GM18505 (cell line): ENCODE data around the gene TNFSF9.
"Not testable (repeated sequence)": the region's sequence is repeated elsewhere in the genome, so short reads cannot be mapped to it uniquely, and the experiment has no call there.

Source experiments
- ATAC-seq: cut with Tn5 transposase; IDR thresholded peaks from one replicate; pipeline ENCODE4 v1.9.1; 2021; ENCODE audit not compliant: unreplicated experiment
- POLR2A ChIP-seq: IDR thresholded peaks from 4 replicates; pipeline ENCODE4 v1.6.1; 2011; ENCODE audit warnings: borderline replicate concordance; ENCODE audit not compliant: insufficient read depth, insufficient read length; ENCODE audit errors: extremely low read depth

The TNFSF9 gene

DNA sequence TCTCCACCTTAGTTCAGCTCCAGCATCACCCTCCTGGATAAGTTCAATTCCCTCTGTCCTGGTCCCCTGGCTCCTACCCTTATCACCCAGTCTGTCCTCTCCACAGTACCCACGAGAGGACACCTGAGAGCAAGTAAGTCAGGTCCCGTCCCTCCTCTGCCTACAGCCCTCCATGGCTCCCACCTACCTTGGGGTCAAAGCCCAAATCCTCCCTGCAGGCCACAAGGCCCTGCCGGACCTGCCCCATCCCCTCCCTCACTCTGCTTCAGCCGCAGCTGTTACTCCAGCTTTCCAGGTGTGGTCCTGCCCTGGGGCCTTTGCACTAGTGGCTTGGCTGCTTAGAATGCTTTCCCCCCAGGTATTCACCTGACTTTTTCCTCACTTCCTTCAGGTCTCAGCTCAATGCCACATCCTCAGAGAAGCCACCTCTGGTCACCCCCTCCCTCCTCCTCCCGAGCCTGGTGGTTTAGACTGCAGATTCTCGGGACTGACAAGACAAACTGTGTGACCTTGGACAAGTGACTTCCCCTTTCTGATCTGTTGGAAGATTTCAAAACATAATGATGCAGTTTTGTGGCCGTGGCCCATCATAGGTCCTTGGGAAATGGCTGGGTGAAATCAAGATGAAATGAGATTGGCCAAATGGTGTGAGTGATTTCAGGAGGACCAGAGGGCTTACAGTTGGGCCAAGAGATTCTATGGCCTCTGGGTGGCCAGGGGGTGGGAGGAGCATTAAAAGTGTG lies 32.4 kb upstream of the TNFSF9 start:
- no peak for ATAC-seq
- no peak for TF ChIP-seq POLR2A

DNA sequence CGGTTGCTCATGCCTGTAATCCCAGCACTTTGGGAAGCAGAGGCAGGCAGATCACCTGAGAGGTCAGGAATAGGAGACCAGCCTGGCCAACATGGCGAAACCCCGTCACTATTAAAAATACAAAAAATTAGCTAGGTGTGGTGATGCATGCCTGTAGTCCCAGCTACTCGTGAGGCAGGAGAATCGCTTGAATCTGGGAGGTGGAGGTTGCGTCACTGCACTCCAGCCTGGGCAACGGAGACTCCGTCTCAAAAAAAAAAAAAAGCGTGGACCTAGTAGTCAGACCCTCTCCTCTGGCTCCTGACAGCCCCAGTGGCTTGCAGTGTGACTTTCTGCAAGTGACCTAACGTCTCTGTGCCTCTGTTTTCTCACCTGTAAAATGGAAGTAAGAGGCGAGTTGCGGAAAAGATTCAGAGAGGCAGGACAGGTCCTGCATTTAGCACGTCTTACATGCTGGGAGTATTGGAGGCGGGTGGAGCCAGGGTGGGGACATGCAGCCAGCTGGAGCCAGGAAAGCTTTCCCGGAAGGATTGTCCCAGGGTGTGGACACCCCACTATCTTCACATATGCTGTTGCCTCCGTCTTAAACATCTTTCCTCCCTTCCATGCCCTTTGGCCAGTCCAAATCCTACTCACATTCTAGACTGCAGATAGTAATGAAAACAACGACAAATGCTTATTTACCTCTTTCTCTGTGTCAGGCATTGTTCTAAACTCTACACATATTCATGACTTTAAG lies 31.6 kb upstream of the TNFSF9 start:
- no peak for TF ChIP-seq POLR2A
- no peak for ATAC-seq

DNA sequence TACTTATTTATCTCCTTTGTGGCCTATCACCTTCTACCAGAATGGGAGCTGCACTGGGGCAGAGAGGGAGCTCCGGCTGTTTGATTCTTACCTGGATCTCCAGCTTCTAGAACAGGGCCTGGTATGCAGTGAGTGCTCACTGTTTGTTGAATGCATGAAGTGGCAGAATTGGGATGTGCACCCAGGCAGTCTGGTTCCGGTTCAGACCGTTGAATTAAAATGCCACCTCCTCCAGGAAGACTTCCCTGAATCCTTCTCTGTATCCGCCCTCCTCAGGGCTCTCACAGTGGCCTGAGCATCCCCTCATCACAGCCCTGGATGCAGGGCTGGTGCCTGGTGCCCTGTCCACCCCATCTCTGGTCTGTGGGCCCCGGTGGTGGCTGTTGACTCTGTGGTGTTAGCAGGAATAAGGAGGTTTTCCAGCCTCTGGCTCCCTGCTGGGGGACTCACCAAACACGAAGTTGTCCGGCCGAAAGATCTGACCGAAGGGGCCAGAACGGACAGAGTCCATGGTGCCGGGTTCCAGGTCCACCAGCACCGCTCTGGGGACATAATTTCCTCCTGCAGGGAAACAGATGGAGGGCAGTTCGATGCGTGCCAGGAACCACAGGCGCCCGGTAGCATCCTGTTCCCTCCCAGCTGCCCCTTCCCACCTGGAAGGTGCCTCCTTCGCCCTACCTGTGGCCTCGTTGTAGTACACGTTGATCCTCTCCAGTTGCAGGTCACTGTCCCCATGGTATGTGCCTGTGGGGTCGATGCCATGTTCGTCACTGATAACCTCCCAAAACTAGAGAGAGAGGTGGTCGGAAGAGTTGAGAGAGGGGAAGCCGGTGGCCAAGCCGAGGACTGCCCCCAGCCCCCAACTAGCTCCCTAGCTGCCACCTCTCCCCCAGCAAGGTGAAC lies 29.7 kb upstream of the TNFSF9 start:
- no peak for ATAC-seq
- no peak for TF ChIP-seq POLR2A

DNA sequence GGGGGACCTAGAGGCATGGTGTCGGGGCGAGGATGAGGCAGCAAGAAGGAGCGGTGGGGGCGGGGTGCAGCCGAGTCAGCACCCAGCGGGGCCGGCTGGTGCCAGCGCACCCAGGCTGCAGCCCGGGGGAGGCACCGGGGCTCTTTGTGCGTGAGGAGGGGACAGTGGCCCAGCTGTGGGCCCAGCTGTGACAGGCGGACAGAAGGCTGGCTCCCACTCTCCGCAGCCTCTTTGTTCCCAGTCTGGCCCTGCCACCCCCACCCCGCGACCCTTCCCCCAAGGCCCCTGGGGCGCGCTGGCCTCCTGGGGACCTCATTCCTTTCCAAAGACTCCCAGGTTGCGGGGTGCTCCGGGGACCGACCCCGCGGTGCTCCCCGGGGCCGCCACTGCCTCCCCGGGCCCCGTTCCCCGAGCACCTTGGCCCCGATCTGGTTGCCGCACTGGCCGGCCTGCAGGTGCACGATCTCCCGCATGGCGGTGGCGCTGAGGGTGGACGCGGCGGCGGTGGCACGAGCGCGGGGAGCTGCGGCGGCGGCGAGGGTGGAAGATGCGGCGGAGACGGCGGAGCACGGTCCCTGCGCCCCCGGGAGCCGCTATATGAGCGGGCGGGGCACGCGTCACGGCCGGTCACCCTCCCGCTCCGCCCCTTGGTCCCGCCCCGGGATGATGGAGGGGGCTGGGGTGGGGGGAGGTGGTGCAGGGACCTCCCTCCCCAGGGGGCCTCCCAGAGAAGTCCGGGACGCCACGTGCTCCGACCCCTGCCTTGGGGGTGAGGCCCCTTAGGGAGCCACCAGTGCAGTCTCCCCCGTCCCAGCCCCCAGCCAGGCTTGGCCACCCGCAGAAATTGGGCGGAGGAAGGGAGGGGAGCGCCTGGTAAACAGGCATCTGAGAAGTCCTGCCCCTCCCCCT lies 28.8 kb upstream of the TNFSF9 start, which contains the start of gene TUBB4A:
TSS of gene TUBB4A (minus strand) at position 570 of the 909 bp plus-strand sequence. CDS start at position 473, 97 bp downstream.
- no peak for TF ChIP-seq POLR2A
- no peak for ATAC-seq

DNA sequence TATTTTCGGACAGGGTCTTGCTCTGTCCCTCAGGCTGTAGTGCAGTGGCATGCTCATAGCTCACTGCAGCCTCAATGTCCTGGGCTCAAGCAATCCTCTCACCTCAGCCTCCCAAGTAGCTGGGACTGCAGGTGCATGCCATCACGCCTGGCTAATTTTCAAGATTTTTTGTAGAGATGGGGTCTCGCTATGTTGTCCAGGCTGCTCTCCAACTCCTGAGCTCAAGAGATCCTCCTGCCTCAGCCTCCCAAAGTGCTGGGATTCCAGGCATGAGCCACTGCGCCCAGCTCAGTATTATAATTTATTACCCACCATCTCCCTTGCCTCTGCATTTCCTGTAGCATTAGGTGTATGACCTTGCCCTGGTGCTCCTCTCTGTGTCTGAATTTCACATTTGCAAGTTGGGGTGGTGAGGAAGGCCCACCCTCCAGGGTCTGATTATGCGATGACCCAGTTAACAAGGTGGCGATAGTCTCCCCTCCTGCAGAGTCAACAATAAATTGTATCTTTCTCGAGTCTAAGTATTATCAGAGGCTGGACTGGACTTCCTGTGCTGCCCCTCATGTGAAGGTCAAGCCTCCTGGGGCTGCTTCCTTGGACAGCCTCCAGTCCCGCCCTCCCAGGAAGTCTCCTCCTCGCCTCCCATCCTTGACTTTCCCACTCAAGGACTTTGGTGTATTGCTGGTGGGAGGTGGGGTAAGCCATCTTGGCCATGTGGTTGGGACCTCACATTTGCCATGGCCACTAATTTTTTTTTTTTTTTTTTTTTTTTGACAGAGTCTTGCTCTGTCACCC lies 27.2 kb upstream of the TNFSF9 start:
- ATAC-seq = no peak
- TF ChIP-seq POLR2A = no peak

DNA sequence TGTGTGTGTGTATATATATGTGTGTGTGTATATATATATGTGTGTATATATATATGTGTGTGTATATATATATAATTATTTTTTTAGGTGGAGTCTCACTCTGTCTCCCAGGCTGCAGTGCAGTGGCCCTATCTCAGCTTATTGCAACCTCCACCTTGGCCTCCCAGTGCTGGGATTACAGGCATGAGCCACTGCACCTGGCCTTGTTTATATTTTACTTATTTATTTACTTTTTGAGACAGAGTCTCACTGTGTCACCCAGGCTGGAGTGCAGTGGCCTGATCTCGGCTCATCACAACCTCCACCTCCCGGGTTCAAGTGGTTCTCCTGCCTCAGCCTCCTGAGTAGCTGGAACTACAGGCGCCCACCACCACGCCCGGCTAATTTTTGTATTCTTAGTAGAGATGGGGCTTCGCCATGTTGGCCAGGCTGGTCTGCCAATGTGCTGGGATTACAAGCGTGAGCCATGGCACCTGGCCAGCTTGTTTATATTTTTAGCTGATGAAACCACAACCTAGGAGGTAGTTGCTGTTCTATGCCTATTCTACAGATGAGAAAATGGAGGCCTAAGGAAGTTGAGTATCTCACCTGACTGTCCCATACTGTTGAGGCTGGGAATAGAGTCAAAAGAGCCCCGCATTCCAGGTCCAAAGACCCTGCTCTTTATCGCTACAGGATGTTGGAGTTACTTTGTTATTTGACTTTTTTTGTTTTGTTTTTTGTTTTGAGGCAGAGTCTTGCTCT lies 22.6 kb upstream of the TNFSF9 start:
- ATAC-seq = not testable (repeated sequence)

DNA sequence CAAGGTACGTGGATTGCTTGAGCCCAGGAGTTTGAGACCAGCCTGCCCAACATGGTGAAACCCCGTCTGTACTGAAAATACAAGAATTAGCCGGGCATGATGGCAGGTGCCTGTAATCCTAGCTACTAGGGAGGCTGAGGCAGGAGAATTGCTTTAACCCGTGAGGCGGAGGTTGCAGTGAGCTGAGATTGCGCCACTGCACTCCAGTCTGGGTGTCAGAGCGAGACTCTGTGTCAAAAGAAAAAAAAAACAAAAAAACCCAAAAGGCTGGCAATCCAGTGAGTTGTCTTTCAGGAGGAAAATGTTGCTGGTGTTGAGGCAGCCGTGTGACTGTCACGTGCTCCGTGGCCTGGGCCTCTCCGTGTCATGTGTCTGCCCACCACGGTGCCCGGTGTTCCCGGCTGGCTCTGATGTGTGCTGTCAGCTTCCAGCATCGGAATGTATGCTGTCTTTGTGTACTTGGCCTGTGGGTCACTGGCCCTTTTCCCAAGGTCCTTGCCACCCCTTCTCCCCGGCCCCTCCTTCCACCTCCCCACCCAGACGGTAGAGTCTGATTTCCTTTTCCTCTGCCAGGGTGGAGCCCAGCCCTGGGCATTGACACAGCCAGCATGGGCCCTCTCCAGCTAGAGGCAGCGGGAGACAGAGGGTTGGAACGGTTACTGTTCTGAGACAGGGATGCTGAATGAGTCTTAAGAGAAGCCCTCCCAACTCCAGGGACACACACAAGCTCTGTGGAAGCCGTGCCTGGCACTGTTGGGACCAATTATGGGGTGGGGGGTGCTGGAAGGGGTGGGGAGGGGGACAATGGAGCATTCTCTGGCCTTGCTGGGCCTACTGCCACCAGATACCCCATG lies 21.5 kb upstream of the TNFSF9 start:
- ATAC-seq = no peak
- TF ChIP-seq POLR2A = no peak

DNA sequence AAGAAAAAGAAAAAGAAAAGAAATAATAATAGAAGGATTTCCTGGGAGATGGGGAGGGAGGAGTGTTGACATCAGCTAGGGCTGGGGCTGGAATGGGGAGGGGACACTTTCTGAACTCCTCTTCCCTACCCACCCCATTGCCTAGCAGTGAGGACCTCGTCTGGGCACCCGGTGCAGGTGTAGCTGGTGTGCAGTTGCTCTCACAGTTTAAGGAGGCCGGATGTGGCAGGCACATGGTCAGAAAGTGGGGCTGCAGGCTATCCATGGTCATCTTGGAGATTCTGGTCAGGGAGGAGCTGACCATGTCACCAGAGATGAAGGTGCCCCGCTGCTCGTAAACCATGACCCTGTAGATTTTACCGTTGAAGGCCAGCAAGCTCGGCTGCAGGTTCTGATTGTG lies 20.2 kb upstream of the TNFSF9 start:
- ATAC-seq = no peak
- TF ChIP-seq POLR2A = no peak

DNA sequence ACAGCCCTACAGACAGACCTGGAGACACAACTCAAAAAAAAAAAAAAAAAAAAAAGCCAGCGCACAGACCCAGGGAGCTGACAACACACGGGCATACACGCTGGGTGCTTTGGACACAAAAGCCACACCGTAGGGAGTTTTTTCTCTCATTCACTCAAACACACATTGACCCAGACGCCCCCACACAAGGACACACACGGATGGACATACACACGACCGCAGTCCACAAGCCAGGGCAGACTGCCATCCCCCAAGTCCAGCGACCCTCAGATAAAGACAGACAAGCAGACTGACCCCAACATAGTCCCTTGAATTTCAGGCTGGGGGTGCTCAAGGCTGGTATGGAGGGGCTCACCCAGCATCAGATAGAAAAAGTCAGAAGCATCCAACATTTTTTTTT lies 16.7 kb upstream of the TNFSF9 start:
- no peak for TF ChIP-seq POLR2A
- no peak for ATAC-seq

DNA sequence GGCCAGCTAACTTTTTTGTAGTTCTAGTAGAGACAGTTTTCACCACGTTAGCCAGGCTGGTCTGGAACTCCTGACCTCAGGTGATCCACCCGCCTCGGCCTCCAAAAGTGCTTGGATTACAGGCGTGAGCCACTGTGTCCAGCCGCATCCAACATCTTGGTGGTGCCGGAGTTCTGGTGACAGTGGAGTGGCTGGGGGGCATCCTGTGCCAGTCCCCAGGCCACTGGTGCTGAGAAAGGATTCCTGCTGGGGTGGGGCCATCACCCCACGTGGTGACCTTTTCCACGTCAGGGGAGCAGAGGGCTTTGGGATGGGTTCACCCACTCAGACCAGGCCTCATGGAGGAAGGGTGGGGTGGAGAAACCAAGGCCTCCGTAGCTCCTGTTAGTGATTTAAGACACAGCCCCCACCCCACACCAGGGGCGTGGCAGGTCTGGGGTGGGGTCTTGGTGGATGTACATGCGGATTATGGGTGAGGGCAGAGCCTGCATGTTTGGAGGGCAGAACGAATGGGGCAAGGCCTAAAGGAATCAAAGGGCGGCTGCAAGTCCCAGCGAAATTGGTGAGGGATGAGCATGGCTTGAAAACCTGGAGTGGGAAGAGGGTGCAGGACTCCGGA lies 15.8 kb upstream of the TNFSF9 start:
- ATAC-seq = no peak
- TF ChIP-seq POLR2A = no peak

DNA sequence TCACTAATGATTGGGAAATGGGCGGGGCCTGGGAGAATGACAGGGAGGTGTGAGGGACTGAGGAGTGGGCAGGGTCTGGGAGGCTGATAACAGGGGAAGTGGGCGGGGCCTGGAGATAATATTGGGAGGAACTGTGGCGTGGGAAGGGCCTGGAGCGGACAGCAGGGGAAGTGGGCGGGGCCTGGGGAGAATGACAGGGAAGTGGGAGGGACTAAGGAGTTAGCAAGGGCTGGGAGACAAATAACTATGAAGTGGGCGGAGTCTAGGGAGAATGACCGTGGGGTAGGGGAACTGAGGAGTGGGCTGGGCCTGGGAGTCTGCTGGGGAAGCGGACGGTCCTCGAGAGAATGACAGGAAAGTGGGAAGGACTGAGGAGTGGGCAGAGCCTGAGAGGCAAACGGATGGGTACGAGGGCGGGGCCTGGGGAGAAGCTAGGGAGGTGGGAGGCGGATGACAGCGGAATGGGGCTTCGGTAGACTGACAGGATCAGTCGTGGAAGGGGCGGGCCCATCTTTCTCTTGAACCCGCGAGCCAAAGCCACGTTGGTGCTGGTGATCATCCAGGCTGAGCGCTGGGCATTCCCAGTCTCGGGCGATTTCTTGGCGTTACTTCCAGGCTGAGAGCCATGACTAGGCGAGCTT lies 14.7 kb upstream of the TNFSF9 start:
- ATAC-seq = peak; percentile 31
- peak; percentile 62 for TF ChIP-seq POLR2A
